ENCODE measurements around the gene KCTD12. TPM values are rescaled to one million over a fixed set of nuclear protein-coding genes. Genes with fewer than 3 reads are reported as not detected.

KCTD12 gene
- total RNA-seq, 4 donors from 2014 or later, result 112 to 169 (median 148) TPM

DNA sequence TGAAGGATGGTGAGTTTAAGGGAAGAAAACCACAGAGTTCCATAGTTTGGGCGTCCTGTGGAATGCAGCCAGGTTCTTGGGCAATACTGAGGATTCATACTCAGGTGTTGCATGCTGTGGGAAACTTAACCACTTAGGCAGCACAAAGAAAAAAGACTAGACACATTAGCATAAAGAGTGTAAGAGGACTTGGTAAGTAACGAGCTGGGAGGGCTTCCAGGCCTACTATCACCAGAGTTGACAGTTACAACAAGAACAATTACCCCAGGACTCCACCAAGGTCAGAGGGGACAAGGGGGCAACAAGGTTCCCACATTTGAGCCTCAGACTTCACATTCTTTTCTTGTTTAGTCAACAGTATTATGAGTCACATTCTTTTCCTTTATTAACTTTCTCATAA is 33.2 kb downstream of the KCTD12 start:
- H3K27ac ChIP-seq (replicated peaks in 1 of 4), result no peak overlapping the region
- DNase-seq (ENCODE audit: extremely low spot score), result no peak
- WGBS, result 78% methylated on average over 2 of the region's 2 CpGs
- no peaks in the 10 kb centered on the region for H3K36me3 ChIP-seq
- H3K27me3 ChIP-seq, result no peaks in the 10 kb centered on the region
- TF ChIP-seq POLR2A (IDR thresholded peaks at IDR 0.05; ENCODE audit: low read depth) (no peak), EP300 (IDR thresholded peaks at IDR 0.05) (no peak), POLR2AphosphoS5 (IDR thresholded peaks at IDR 0.05) (no peak)
- TF ChIP-seq, protein P1, sequence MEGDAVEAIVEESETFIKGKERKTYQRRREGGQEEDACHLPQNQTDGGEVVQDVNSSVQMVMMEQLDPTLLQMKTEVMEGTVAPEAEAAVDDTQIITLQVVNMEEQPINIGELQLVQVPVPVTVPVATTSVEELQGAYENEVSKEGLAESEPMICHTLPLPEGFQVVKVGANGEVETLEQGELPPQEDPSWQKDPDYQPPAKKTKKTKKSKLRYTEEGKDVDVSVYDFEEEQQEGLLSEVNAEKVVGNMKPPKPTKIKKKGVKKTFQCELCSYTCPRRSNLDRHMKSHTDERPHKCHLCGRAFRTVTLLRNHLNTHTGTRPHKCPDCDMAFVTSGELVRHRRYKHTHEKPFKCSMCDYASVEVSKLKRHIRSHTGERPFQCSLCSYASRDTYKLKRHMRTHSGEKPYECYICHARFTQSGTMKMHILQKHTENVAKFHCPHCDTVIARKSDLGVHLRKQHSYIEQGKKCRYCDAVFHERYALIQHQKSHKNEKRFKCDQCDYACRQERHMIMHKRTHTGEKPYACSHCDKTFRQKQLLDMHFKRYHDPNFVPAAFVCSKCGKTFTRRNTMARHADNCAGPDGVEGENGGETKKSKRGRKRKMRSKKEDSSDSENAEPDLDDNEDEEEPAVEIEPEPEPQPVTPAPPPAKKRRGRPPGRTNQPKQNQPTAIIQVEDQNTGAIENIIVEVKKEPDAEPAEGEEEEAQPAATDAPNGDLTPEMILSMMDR (IDR thresholded peaks at IDR 0.05), result no peak
- peaks cover 0 to 12% (median 3%) of the 10 kb centered on the region in 4 donors for H3K4me1 ChIP-seq
- H3K4me3 ChIP-seq, result no peak overlapping the region
- intact Hi-C loops (cut with DNase I), result no loop called here
- H3K9me3 ChIP-seq, result no peaks in the 10 kb centered on the region

DNA sequence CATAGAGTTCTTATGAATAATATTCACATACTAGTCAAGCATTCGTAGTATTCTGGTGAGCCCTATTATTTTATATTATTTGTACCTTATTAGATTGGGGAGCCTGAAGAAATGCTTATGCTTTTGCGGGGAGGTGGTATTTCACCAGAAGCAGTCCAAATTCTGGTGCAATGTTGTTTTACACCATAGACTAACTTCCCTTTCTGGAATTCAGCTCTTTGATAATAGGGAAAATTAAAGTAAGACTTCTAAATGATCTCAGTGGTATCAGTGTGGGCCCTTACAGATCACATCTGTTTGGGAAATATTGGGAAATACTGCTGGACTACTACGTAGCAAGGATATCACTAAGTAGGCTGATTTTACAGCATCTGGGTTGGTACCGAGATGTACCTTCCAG is 34.2 kb downstream of the KCTD12 start:
- Histone ChIP-seq H3K4me1 (peaks cover 0 to 12% (median 3%) of the 10 kb centered on the region in 4 donors), H3K27me3 (no peaks in the 10 kb centered on the region), H3K9me3 (no peaks in the 10 kb centered on the region), H3K36me3 (no peaks in the 10 kb centered on the region), H3K27ac (replicated peaks in 1 of 4) (no peak overlapping the region), H3K4me3 (no peak overlapping the region)
- 89% methylated on average over 4 of the region's 4 CpGs for WGBS
- DNase-seq (ENCODE audit: extremely low spot score), result no peak
- TF ChIP-seq, protein P1 (IDR thresholded peaks at IDR 0.05), result no peak
- TF ChIP-seq POLR2A (IDR thresholded peaks at IDR 0.05; ENCODE audit: low read depth), result no peak
- TF ChIP-seq POLR2AphosphoS5 (IDR thresholded peaks at IDR 0.05), result no peak
- no peak for TF ChIP-seq EP300 (IDR thresholded peaks at IDR 0.05)
- intact Hi-C loops (cut with DNase I), result no loop called here

DNA sequence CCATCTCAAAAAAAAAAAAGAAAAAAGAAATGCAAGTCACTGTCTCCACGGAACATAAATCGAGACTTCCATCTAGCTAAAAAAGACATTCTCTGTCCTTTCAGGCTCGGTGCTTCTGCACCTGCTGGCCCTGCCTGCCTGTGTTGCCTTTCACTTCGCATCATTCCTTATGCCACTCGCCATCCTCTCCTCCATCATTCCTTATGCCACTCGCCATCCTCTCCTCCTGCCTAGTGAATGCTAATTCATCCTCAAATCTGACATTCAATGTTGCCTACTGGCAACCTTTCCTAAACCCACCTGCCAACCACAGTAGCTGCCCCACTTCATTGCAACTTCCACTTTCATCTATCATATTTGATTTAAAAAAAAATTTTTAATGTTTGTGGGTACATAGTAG is 36.7 kb downstream of the KCTD12 start:
- no peaks in the 10 kb centered on the region for H3K9me3 ChIP-seq
- H3K27ac ChIP-seq (replicated peaks in 1 of 4), result no peak overlapping the region
- 98% methylated on average over 6 of the region's 6 CpGs for WGBS
- DNase-seq (ENCODE audit: extremely low spot score), result no peak
- H3K4me1 ChIP-seq, result peaks cover 0 to 19% (median 9%) of the 10 kb centered on the region in 4 donors
- H3K36me3 ChIP-seq, result no peaks in the 10 kb centered on the region
- intact Hi-C loops (cut with DNase I), result no loop called here
- TF ChIP-seq POLR2AphosphoS5 (IDR thresholded peaks at IDR 0.05) (no peak), EP300 (IDR thresholded peaks at IDR 0.05) (no peak), POLR2A (IDR thresholded peaks at IDR 0.05; ENCODE audit: low read depth) (no peak)
- TF ChIP-seq, protein P1 (IDR thresholded peaks at IDR 0.05), result no peak
- H3K4me3 ChIP-seq, result no peak overlapping the region
- H3K27me3 ChIP-seq, result no peaks in the 10 kb centered on the region

DNA sequence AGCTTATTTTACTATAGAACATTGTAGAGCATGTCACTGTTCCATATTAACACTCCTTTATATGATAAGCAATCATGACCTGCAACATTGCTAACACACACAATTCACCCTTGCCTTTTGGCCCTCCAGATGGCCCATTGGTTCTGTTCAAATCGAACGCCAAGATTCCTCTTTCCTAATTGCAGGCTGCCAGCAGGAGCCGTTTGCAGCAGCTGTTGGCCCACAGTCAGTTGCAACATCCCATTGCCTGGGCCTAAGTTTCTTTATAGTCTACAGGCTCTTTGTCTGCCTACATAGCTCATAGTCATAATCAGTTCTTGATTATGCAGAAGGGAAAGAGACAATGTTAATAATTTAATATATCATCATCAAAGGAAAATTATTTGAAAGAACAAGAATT is 37.6 kb downstream of the KCTD12 start:
- TF ChIP-seq POLR2AphosphoS5 (IDR thresholded peaks at IDR 0.05), result no peak
- TF ChIP-seq, protein P1 (IDR thresholded peaks at IDR 0.05), result no peak
- no peak for TF ChIP-seq EP300 (IDR thresholded peaks at IDR 0.05)
- no peak for TF ChIP-seq POLR2A (IDR thresholded peaks at IDR 0.05; ENCODE audit: low read depth)
- Histone ChIP-seq H3K27me3 (no peaks in the 10 kb centered on the region), H3K4me3 (no peak overlapping the region), H3K27ac (replicated peaks in 1 of 4) (no peak overlapping the region), H3K36me3 (no peaks in the 10 kb centered on the region), H3K9me3 (no peaks in the 10 kb centered on the region), H3K4me1 (peaks cover 0 to 13% (median 6%) of the 10 kb centered on the region in 4 donors)
- intact Hi-C loops (cut with DNase I), result no loop called here
- DNase-seq (ENCODE audit: extremely low spot score), result no peak
- WGBS, result 28% methylated on average over 3 of the region's 3 CpGs

DNA sequence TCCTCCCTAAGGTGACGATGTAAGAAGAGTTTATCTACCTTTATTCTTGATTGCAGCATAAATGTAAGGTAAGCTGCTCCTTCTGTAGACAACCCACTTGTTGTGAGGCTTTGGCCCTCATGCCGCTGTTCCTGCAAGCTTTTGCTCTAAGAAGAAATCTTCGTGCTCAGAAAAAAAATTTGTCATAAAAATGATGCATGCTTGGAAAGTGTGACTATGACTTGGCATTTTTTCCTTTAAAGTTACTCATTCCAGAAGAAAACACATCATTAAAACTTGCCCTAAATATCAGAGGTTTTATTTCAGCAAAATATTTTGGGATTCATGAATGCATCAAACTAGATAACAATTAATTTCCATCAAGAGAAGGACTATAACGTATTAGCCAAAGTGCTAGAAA is 39.8 kb downstream of the KCTD12 start:
- intact Hi-C loops (cut with DNase I), result no loop called here
- H3K4me3 ChIP-seq, result no peak overlapping the region
- H3K4me1 ChIP-seq, result peaks cover 0 to 13% (median 6%) of the 10 kb centered on the region in 4 donors
- H3K27ac ChIP-seq (replicated peaks in 1 of 4), result peak overlapping the region in 1 of 4 donors; percentile 15
- no peaks in the 10 kb centered on the region for H3K36me3 ChIP-seq
- DNase-seq (ENCODE audit: extremely low spot score), result no peak
- no peaks in the 10 kb centered on the region for H3K9me3 ChIP-seq
- 62% methylated on average over 4 of the region's 4 CpGs for WGBS
- no peaks in the 10 kb centered on the region for H3K27me3 ChIP-seq
- TF ChIP-seq POLR2A (IDR thresholded peaks at IDR 0.05; ENCODE audit: low read depth) (no peak), EP300 (IDR thresholded peaks at IDR 0.05) (no peak), POLR2AphosphoS5 (IDR thresholded peaks at IDR 0.05) (no peak)
- TF ChIP-seq, protein P1 (IDR thresholded peaks at IDR 0.05), result no peak
